ENCODE results near the gene CD109. TPM values are rescaled to one million over a fixed set of nuclear protein-coding genes. Genes with fewer than 3 reads are reported as not detected.

CD109 gene
- total and polyA plus RNA-seq, 2 experiments from 2014 or later = 3.0 to 8.2 TPM

DNA sequence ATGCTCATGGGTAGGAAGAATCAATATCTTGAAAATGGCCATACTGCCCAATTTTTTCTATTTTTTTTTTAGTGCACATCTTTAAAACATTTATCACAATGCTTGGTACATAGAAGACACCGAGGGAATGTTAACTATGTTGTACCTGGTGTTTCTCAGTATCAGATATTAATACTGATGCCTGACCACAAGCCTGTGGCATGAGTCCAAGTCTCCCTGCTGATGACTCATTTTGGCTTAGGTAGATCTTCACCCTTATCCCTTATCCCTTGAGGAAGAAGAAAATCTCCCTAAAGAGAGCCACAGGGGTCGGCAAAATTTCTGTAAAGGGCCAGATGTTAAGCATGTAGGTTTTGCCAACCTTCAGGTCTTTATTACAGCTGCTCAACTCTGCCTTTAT is 14.5 kb downstream of the CD109 start:
- Histone ChIP-seq H3K4me2 (no peak overlapping the region), H3K9me2 (replicated peaks; ENCODE audit: insufficient read depth) (no peaks in the 10 kb centered on the region)
- peak; percentile 48 for DNase-seq (ENCODE audit: low spot score)

DNA sequence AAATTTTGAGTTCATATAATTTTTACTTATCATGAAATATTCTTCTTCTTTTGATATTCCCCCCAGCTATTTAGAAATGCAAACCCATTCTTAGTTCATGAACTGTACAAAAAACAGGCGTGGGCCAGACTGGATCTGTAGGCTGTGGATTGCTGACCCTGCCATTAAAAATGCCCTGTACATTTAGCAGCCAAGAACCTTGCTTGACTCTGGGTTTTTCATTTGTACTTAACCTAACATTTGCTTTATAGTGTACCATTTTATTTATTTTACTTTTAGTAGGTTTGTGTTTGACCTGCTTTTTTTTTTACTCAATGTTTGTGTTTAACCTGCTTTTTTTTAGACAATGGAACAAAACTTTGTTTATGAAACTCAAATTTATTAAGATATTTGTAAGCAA is 14.9 kb downstream of the CD109 start:
- Histone ChIP-seq H3K79me2 (no peaks in the 10 kb centered on the region), H3K27me3 (no peaks in the 10 kb centered on the region), H3K27ac (no peak overlapping the region), H3K4me1 (ENCODE audit: insufficient read depth) (no peaks in the 10 kb centered on the region), H2AFZ (no peak overlapping the region), H3K9me2 (replicated peaks; ENCODE audit: insufficient read depth) (no peaks in the 10 kb centered on the region), H3K4me3 (no peak overlapping the region), H3K4me2 (no peak overlapping the region), H3K9me3 (ENCODE audit: low read depth) (no peaks in the 10 kb centered on the region), H3K36me3 (replicated peaks; ENCODE audit: insufficient read depth, low read depth) (no peaks in the 10 kb centered on the region), H4K20me1 (ENCODE audit: insufficient read depth, poor library complexity, severe bottlenecking) (no peaks in the 10 kb centered on the region)
- 72% methylated on average over 1 of the region's 1 CpG for WGBS (ENCODE audit: low lambda C conversion rate, missing lambda C conversion rate)
- DNase-seq (ENCODE audit: low spot score) = no peak
- TF ChIP-seq, protein P1, sequence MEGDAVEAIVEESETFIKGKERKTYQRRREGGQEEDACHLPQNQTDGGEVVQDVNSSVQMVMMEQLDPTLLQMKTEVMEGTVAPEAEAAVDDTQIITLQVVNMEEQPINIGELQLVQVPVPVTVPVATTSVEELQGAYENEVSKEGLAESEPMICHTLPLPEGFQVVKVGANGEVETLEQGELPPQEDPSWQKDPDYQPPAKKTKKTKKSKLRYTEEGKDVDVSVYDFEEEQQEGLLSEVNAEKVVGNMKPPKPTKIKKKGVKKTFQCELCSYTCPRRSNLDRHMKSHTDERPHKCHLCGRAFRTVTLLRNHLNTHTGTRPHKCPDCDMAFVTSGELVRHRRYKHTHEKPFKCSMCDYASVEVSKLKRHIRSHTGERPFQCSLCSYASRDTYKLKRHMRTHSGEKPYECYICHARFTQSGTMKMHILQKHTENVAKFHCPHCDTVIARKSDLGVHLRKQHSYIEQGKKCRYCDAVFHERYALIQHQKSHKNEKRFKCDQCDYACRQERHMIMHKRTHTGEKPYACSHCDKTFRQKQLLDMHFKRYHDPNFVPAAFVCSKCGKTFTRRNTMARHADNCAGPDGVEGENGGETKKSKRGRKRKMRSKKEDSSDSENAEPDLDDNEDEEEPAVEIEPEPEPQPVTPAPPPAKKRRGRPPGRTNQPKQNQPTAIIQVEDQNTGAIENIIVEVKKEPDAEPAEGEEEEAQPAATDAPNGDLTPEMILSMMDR (IDR thresholded peaks at IDR 0.05; ENCODE audit: poor library complexity) = no peak
- TF ChIP-seq EZH2phosphoT487 (IDR thresholded peaks at IDR 0.05; ENCODE audit: low read depth, severe bottlenecking, unreplicated experiment) = no peak
- TF ChIP-seq EZH2 (IDR thresholded peaks at IDR 0.05; ENCODE audit: borderline replicate concordance) = no peak

More for the DNA sequence above, 14.5 kb downstream of the CD109 start:
- Histone ChIP-seq H3K79me2 (no peaks in the 10 kb centered on the region), H3K27me3 (no peaks in the 10 kb centered on the region), H3K4me3 (no peak overlapping the region), H2AFZ (no peak overlapping the region), H3K36me3 (replicated peaks; ENCODE audit: insufficient read depth, low read depth) (no peaks in the 10 kb centered on the region), H3K4me1 (ENCODE audit: insufficient read depth) (no peaks in the 10 kb centered on the region), H4K20me1 (ENCODE audit: insufficient read depth, poor library complexity, severe bottlenecking) (no peaks in the 10 kb centered on the region), H3K9me3 (ENCODE audit: low read depth) (no peaks in the 10 kb centered on the region), H3K27ac (no peak overlapping the region)
- WGBS (ENCODE audit: low lambda C conversion rate, missing lambda C conversion rate) = 49% methylated on average over 2 of the region's 2 CpGs
- TF ChIP-seq EZH2 (IDR thresholded peaks at IDR 0.05; ENCODE audit: borderline replicate concordance) (no peak), EZH2phosphoT487 (IDR thresholded peaks at IDR 0.05; ENCODE audit: low read depth, severe bottlenecking, unreplicated experiment) (no peak)
- TF ChIP-seq, protein P1 (IDR thresholded peaks at IDR 0.05; ENCODE audit: poor library complexity) = no peak

DNA sequence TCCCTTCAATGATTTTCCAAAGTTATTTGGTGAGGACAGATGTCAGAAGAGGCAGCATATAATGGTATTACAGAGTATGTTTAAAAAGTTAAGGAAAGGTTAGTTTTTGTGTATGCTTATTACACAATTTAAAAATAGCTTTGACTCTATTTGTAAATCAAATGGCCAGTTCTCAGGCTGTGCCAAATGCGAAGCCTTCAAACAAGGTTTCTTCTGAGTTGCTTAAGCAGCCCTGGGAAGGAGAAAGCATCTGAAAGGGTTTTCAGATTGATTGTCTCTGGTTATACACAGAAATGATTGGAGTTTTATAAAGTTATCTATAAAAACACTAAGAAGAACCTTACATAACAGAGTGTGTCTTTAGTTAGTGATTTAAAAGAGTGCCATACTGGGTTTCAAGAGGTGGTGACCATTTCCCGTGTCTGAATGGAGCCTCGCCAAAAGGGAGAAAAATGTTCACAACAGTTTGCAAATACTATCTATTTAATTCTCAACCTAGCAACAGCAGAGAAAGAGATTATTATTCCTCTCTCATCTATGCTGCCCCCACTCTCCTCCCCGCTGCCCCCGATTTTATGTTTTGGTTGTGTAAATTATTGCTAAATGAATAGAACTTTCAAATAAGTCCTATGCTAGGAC is 16.7 kb downstream of the CD109 start:
- no peaks in the 10 kb centered on the region for H3K4me1 ChIP-seq (ENCODE audit: insufficient read depth)
- no peaks in the 10 kb centered on the region for H4K20me1 ChIP-seq (ENCODE audit: insufficient read depth, poor library complexity, severe bottlenecking)
- no peak overlapping the region for H3K4me2 ChIP-seq
- no peaks in the 10 kb centered on the region for H3K36me3 ChIP-seq (replicated peaks; ENCODE audit: insufficient read depth, low read depth)
- H3K27ac ChIP-seq = no peak overlapping the region
- WGBS (ENCODE audit: low lambda C conversion rate, missing lambda C conversion rate) = 98% methylated on average over 5 of the region's 5 CpGs
- H3K79me2 ChIP-seq = no peaks in the 10 kb centered on the region
- H3K9me2 ChIP-seq (replicated peaks; ENCODE audit: insufficient read depth) = no peaks in the 10 kb centered on the region
- no peak for DNase-seq (ENCODE audit: low spot score)
- TF ChIP-seq EZH2 (IDR thresholded peaks at IDR 0.05; ENCODE audit: borderline replicate concordance) (no peak), EZH2phosphoT487 (IDR thresholded peaks at IDR 0.05; ENCODE audit: low read depth, severe bottlenecking, unreplicated experiment) (no peak)
- TF ChIP-seq, protein P1 (IDR thresholded peaks at IDR 0.05; ENCODE audit: poor library complexity) = no peak
- no peaks in the 10 kb centered on the region for H3K9me3 ChIP-seq (ENCODE audit: low read depth)
- H3K27me3 ChIP-seq = no peaks in the 10 kb centered on the region
- no peak overlapping the region for H3K4me3 ChIP-seq
- H2AFZ ChIP-seq = no peak overlapping the region

All from hepatocyte (in vitro differentiated cells).